Mesenchymal stem cell (in vitro differentiated cells and primary cell): Measurements from ENCODE around the gene ARAP2.

Experiments
- DNase-seq: peaks from one replicate; pipeline ENCODE4 v3.0.0-alpha.2; 2013
- H2AFZ ChIP-seq: one replicate; pipeline ENCODE4 v1.6.1; 2013; ENCODE audit warnings: low read depth, mild to moderate bottlenecking, control low read depth, inconsistent platforms, low read length, moderate library complexity
- H2AK5ac ChIP-seq: 2 replicates; pipeline ENCODE4 v1.6.1; 2013; ENCODE audit warnings: low read length, moderate library complexity, mild to moderate bottlenecking, inconsistent platforms; ENCODE audit not compliant: severe bottlenecking
- H2BK120ac ChIP-seq: one replicate; pipeline ENCODE4 v1.6.1; 2013; ENCODE audit warnings: low read depth, mild to moderate bottlenecking, inconsistent platforms, low read length, moderate library complexity
- H2BK12ac ChIP-seq, 2 experiments: one replicate each; pipeline ENCODE4 v1.6.1; 2013; ENCODE audit warnings: inconsistent platforms in 2 of 2, low read length in 2 of 2, mild to moderate bottlenecking in 2 of 2, moderate library complexity in 2 of 2, control low read depth in 1 of 2
- H2BK15ac ChIP-seq: one replicate; pipeline ENCODE4 v1.6.1; 2013; ENCODE audit warnings: mild to moderate bottlenecking, low read depth, inconsistent platforms; ENCODE audit not compliant: poor library complexity, severe bottlenecking
- H2BK5ac ChIP-seq: 2 replicates; pipeline ENCODE4 v1.6.1; 2013; ENCODE audit warnings: low read depth, mild to moderate bottlenecking, low read length, control low read depth, inconsistent platforms; ENCODE audit not compliant: poor library complexity, severe bottlenecking
- H3K14ac ChIP-seq, 2 experiments: one replicate each; pipeline ENCODE4 v1.6.1; 2013; ENCODE audit warnings: inconsistent platforms in 2 of 2, low read length in 2 of 2, control low read depth in 1 of 2, mild to moderate bottlenecking in 1 of 2, moderate library complexity in 1 of 2
- H3K18ac ChIP-seq, 2 experiments: one replicate each; pipeline ENCODE4 v1.6.1; 2013; ENCODE audit warnings: inconsistent platforms in 2 of 2, low read length in 2 of 2, control low read depth in 1 of 2, low read depth in 1 of 2, mild to moderate bottlenecking in 1 of 2
- H3K23ac ChIP-seq, 2 experiments: one replicate each; pipeline ENCODE4 v1.6.1; 2013; ENCODE audit warnings: inconsistent platforms in 2 of 2, low read length in 2 of 2, mild to moderate bottlenecking in 2 of 2, moderate library complexity in 2 of 2, control low read depth in 1 of 2
- H3K27ac ChIP-seq: 2 replicates; pipeline ENCODE4 v1.5.1; 2013; ENCODE audit warnings: mild to moderate bottlenecking, moderate library complexity, low read length, control low read depth, inconsistent platforms; ENCODE audit not compliant: poor library complexity, severe bottlenecking
- H3K27me3 ChIP-seq, 2 experiments: 2 replicates each; pipeline versions ENCODE4 v1.6.1 to v1.7.0; 2013; ENCODE audit warnings: low read length in 2 of 2, mild to moderate bottlenecking in 2 of 2, moderate library complexity in 2 of 2, control low read depth in 1 of 2, inconsistent platforms in 1 of 2; ENCODE audit not compliant: control insufficient read depth in 1 of 2, insufficient read depth in 1 of 2
- H3K36me3 ChIP-seq, 2 experiments: 2 replicates each; pipeline versions ENCODE4 v1.6.1 to v1.7.0; 2013; ENCODE audit warnings: low read length in 2 of 2, control low read depth in 1 of 2, inconsistent platforms in 1 of 2, low read depth in 1 of 2, mild to moderate bottlenecking in 1 of 2; ENCODE audit not compliant: insufficient read depth in 2 of 2, control insufficient read depth in 1 of 2
- H3K4ac ChIP-seq, 2 experiments: one replicate each; pipeline ENCODE4 v1.6.1; 2013; ENCODE audit warnings: inconsistent platforms in 2 of 2, low read length in 2 of 2, mild to moderate bottlenecking in 2 of 2, moderate library complexity in 2 of 2, control low read depth in 1 of 2, low read depth in 1 of 2
- H3K4me1 ChIP-seq: 2 replicates; pipeline ENCODE4 v1.6.1; 2013; ENCODE audit warnings: low read depth, low read length, control low read depth; ENCODE audit not compliant: control insufficient read depth, insufficient read depth
- H3K4me2 ChIP-seq: 2 replicates; pipeline ENCODE4 v1.6.1; 2013; ENCODE audit warnings: low read length, mild to moderate bottlenecking, inconsistent platforms; ENCODE audit not compliant: poor library complexity, severe bottlenecking
- H3K4me3 ChIP-seq, 2 experiments: 2 replicates each; pipeline versions ENCODE4 v1.5.1 to v1.7.0; 2013; ENCODE audit warnings: low read length in 2 of 2, mild to moderate bottlenecking in 2 of 2, control low read depth in 1 of 2, low read depth in 1 of 2; ENCODE audit not compliant: insufficient read depth in 1 of 2
- H3K79me1 ChIP-seq: replicated peaks from 2 replicates; pipeline ENCODE4 v1.6.1; 2013; ENCODE audit warnings: mild to moderate bottlenecking, control low read depth, low read length, inconsistent platforms; ENCODE audit not compliant: poor library complexity, severe bottlenecking
- H3K9ac ChIP-seq: 2 replicates; pipeline ENCODE4 v1.7.0; 2013; ENCODE audit warnings: mild to moderate bottlenecking, low read length, moderate library complexity
- H3K9me3 ChIP-seq: 2 replicates; pipeline ENCODE4 v1.7.0; 2013; ENCODE audit warnings: mild to moderate bottlenecking, low read length; ENCODE audit not compliant: control insufficient read depth
- H4K8ac ChIP-seq: one replicate; pipeline ENCODE4 v1.6.1; 2013; ENCODE audit warnings: inconsistent platforms, mild to moderate bottlenecking, low read length, moderate library complexity
- H4K91ac ChIP-seq: one replicate; pipeline ENCODE4 v1.6.1; 2013; ENCODE audit warnings: mild to moderate bottlenecking, low read length, inconsistent platforms
- WGBS: methylation state at CpG from one replicate; pipeline ENCODE4 v1.1.7; 2013; ENCODE audit warnings: mixed read lengths; 5-methylcytosine and 5-hydroxymethylcytosine counted together

Gene ARAP2

GRCh38 chr4:36196145-36196913, 48.0 kb downstream of the ARAP2 start:
- H2AFZ ChIP-seq: no peak overlapping the region
- no peak for DNase-seq
- H3K4me3 ChIP-seq: no peak overlapping the region
- H3K9ac ChIP-seq: no peak overlapping the region
- H3K27ac ChIP-seq: no peak overlapping the region
- H3K79me1 ChIP-seq: peaks cover 6% of the 10 kb centered on the region
- H2BK5ac ChIP-seq: no peak overlapping the region
- H3K4me2 ChIP-seq: no peak overlapping the region
- H3K18ac ChIP-seq: no peak overlapping the region
- no peak overlapping the region for H3K4ac ChIP-seq
- H3K9me3 ChIP-seq: no peaks in the 10 kb centered on the region
- H2BK15ac ChIP-seq: no peak overlapping the region
- H3K36me3 ChIP-seq: peaks cover 0 to 18% of the 10 kb centered on the region in 2 experiments
- H3K27me3 ChIP-seq: no peaks in the 10 kb centered on the region
- WGBS: 81% methylated on average over 6 of the region's 7 CpGs
- H3K23ac ChIP-seq: no peak overlapping the region
- no peak overlapping the region for H3K14ac ChIP-seq
- no peak overlapping the region for H2BK12ac ChIP-seq
- no peak overlapping the region for H4K8ac ChIP-seq
- H2BK120ac ChIP-seq: no peak overlapping the region
- no peaks in the 10 kb centered on the region for H3K4me1 ChIP-seq
- no peak overlapping the region for H2AK5ac ChIP-seq
- H4K91ac ChIP-seq: no peak overlapping the region

GRCh38 chr4:36192922-36193321, 51.4 kb downstream of the ARAP2 start:
- Histone ChIP-seq H3K9me3 (no peaks in the 10 kb centered on the region), H2AFZ (no peak overlapping the region), H3K4ac (no peak overlapping the region), H2AK5ac (no peak overlapping the region), H2BK5ac (no peak overlapping the region), H2BK120ac (no peak overlapping the region), H3K27ac (no peak overlapping the region), H3K79me1 (peaks cover 4% of the 10 kb centered on the region), H3K4me3 (no peak overlapping the region), H2BK12ac (no peak overlapping the region), H3K4me1 (no peaks in the 10 kb centered on the region), H3K9ac (no peak overlapping the region), H4K91ac (no peak overlapping the region), H3K27me3 (peaks cover 0 to 7% of the 10 kb centered on the region in 2 experiments), H3K4me2 (no peak overlapping the region), H3K23ac (no peak overlapping the region), H4K8ac (no peak overlapping the region), H3K14ac (no peak overlapping the region), H2BK15ac (no peak overlapping the region), H3K18ac (no peak overlapping the region), H3K36me3 (peaks cover 0 to 7% of the 10 kb centered on the region in 2 experiments)
- DNase-seq: no peak
- no CpG with 5 or more reads among the region's 1 CpG for WGBS

DNA sequence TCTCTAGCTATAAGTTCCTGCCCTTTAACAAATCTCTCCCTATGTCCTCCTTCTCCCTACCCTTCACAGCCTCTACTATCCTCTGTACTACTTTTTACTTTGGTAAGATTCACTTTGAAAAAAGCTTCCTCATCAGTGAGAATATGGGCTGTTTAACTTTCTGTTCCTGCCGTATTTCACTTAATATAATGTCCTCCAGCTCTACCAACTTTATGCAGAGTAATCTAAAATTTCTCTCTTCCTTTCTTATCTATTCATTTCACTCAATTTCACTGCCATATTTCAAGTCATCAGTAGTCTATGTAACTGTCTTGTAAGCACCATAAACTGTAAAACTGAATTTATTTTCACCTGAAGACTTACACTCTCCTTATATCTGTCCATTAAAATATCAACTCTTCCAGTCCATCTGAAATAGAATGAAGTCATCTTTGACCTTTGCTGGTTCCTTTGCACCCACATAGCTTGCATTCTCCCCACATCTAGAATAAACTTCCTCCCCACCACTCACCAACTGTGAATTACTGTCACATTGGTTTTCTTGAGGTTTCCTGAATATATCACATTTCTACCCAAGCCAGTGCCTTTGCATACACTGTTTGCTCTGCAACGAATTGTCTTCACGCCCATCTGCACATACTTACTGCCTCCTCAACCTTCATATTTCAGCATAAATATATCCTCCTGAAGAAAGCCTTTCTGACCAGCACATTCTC, 54.6 kb downstream of the ARAP2 start:
- Histone ChIP-seq H3K18ac (no peak overlapping the region), H3K9me3 (no peaks in the 10 kb centered on the region), H3K4ac (no peak overlapping the region), H3K4me1 (no peaks in the 10 kb centered on the region), H3K4me2 (no peak overlapping the region), H2BK120ac (no peak overlapping the region), H2AFZ (no peak overlapping the region), H4K8ac (no peak overlapping the region), H3K4me3 (no peak overlapping the region), H3K23ac (no peak overlapping the region), H2BK15ac (no peak overlapping the region), H3K36me3 (peaks cover 0 to 7% of the 10 kb centered on the region in 2 experiments), H3K27me3 (peaks cover 0 to 7% of the 10 kb centered on the region in 2 experiments), H3K9ac (no peak overlapping the region), H3K79me1 (peaks cover 4% of the 10 kb centered on the region), H3K14ac (no peak overlapping the region), H3K27ac (no peak overlapping the region), H4K91ac (no peak overlapping the region), H2AK5ac (no peak overlapping the region), H2BK12ac (no peak overlapping the region), H2BK5ac (no peak overlapping the region)
- 85% methylated on average over 3 of the region's 3 CpGs for WGBS
- no peak for DNase-seq

DNA sequence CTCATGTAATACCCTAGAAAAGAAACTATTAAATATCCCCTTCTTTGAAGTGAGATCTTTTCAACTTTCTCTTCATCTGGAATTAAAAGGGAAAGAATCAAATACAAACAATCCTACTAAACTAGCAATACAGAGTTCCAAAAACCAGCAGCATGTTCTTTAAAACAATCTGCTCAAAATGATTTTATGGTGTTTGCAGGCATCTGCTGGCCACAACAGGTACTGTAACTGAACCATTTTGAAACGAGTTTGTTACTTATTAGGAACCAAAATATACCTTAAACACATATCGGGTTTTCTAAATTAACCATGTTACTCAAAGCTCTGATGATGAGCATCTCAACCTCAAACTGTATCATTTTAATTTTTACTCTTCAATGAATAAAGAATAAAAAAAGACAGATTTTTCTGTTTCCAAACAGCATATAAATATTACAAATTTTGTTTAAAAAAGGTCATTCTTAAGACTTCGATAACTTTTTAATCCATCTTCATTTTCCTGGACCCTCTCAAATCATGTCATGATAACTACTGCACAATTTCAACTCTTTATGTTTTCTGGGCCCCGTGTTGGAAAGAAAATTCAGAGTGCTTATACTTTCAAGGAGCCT, 56.5 kb downstream of the ARAP2 start:
- no peak overlapping the region for H2BK15ac ChIP-seq
- H3K14ac ChIP-seq: no peak overlapping the region
- H3K36me3 ChIP-seq: peaks cover 0 to 7% of the 10 kb centered on the region in 2 experiments
- no peak overlapping the region for H2AFZ ChIP-seq
- no peak overlapping the region for H2BK5ac ChIP-seq
- no peak overlapping the region for H2BK12ac ChIP-seq
- no peak overlapping the region for H3K4ac ChIP-seq
- no peak overlapping the region for H3K23ac ChIP-seq
- H3K4me1 ChIP-seq: no peaks in the 10 kb centered on the region
- WGBS: 40% methylated on average over 4 of the region's 4 CpGs
- H3K9me3 ChIP-seq: no peaks in the 10 kb centered on the region
- no peak overlapping the region for H3K4me3 ChIP-seq
- no peak overlapping the region for H4K8ac ChIP-seq
- H3K18ac ChIP-seq: no peak overlapping the region
- peak; percentile 34 for DNase-seq
- H4K91ac ChIP-seq: no peak overlapping the region
- H3K27me3 ChIP-seq: peaks cover 0 to 7% of the 10 kb centered on the region in 2 experiments
- no peak overlapping the region for H2AK5ac ChIP-seq
- H3K79me1 ChIP-seq: peaks cover 6% of the 10 kb centered on the region
- H3K27ac ChIP-seq: no peak overlapping the region
- no peak overlapping the region for H3K9ac ChIP-seq
- no peak overlapping the region for H3K4me2 ChIP-seq
- H2BK120ac ChIP-seq: no peak overlapping the region
